Ishikawa (cell line): ENCODE data around the gene DIAPH1.

Experiments used
- CEBPB ChIP-seq: IDR thresholded peaks from 2 replicates; pipeline ENCODE4 v1.6.1; 2012
- CREB1 ChIP-seq: IDR thresholded peaks from 2 replicates; pipeline ENCODE4 v1.6.1; 2012; ENCODE audit warnings: low read depth
- EGR1 ChIP-seq: IDR thresholded peaks from 2 replicates; pipeline ENCODE4 v1.6.1; 2012
- EP300 ChIP-seq: IDR thresholded peaks from 2 replicates; pipeline ENCODE4 v1.6.1; 2012; ENCODE audit warnings: borderline replicate concordance
- FOXM1 ChIP-seq: IDR thresholded peaks from 2 replicates; pipeline ENCODE4 v1.6.1; 2012; ENCODE audit warnings: low read depth, borderline replicate concordance
- MAX ChIP-seq: IDR thresholded peaks from 2 replicates; pipeline ENCODE4 v1.6.1; 2012
- NFIC ChIP-seq: IDR thresholded peaks from 2 replicates; pipeline ENCODE4 v1.6.1; 2012
- RAD21 ChIP-seq: IDR thresholded peaks from 2 replicates; pipeline ENCODE4 v1.6.1; 2012; ENCODE audit warnings: low read depth
- REST ChIP-seq: IDR thresholded peaks from 2 replicates; pipeline ENCODE4 v1.6.1; 2012; ENCODE audit warnings: low read depth, mild to moderate bottlenecking
- TAF1 ChIP-seq: IDR thresholded peaks from 2 replicates; pipeline ENCODE4 v1.6.1; 2012; ENCODE audit warnings: low read depth, mild to moderate bottlenecking
- TCF12 ChIP-seq: IDR thresholded peaks from 2 replicates; pipeline ENCODE4 v1.6.1; 2012; ENCODE audit warnings: low read depth
- TEAD4 ChIP-seq: IDR thresholded peaks from 2 replicates; pipeline ENCODE4 v1.6.1; 2012
- USF1 ChIP-seq: IDR thresholded peaks from 2 replicates; pipeline ENCODE4 v1.6.1; 2012
- YY1 ChIP-seq: IDR thresholded peaks from 2 replicates; pipeline ENCODE4 v1.6.1; 2012; ENCODE audit warnings: low read depth
- ZBTB7A ChIP-seq: IDR thresholded peaks from 2 replicates; pipeline ENCODE4 v1.6.1; 2012; ENCODE audit warnings: low read depth

Gene DIAPH1

DNA sequence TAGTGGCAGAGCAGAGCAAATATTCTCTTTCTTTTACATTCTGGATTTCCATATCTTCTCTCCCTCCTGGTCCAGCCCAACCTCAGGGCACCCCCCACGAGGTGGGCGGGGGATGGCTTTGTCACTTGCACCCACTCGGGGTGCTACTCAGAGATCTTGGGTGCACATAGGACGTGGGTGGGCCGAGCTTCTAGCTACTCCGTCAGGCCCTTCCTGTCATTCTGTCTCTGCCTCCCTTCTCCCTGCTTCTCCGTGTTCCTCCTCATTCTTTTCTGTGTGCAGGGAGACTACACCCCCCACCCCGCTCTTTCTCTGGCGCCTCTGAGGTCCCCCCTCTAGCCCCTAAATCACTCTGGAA is 110.4 kb downstream of the DIAPH1 start:
- TF ChIP-seq NFIC: no peak
- no peak for TF ChIP-seq TEAD4
- TF ChIP-seq RAD21: no peak
- no peak for TF ChIP-seq ZBTB7A

GRCh38 chr5:141507387-141508091 is 111.3 kb downstream of the DIAPH1 start:
- TF ChIP-seq NFIC (no peak), USF1 (no peak), EGR1 (no peak), TEAD4 (no peak), CREB1 (no peak), CEBPB (no peak), TAF1 (no peak), YY1 (no peak), FOXM1 (no peak), REST (no peak), MAX (no peak), EP300 (no peak), ZBTB7A (no peak), TCF12 (no peak), RAD21 (no peak)

- TF ChIP-seq TAF1 (no peak), ZBTB7A (no peak), TEAD4 (no peak), FOXM1 (no peak), TCF12 (no peak), CEBPB (no peak), EP300 (no peak), CREB1 (no peak), USF1 (no peak), YY1 (no peak)
Observed at GRCh38 chr5:141506381-141507155, 112.2 kb downstream of the DIAPH1 start.

GRCh38 chr5:141504216-141504615 is 114.6 kb downstream of the DIAPH1 start:
- TF ChIP-seq TAF1 (no peak), CEBPB (no peak), CREB1 (no peak), FOXM1 (no peak), EP300 (no peak), REST (no peak), USF1 (no peak), EGR1 (no peak), MAX (no peak), ZBTB7A (no peak)

- TF ChIP-seq FOXM1: no peak
- no peak for TF ChIP-seq YY1
- TF ChIP-seq NFIC: no peak
- TF ChIP-seq TAF1: no peak
Observed at GRCh38 chr5:141503681-141504080, 115.1 kb downstream of the DIAPH1 start.
